Prostate gland (tissue), 2 donors: Measurements from ENCODE around the gene EEF1A2.

Experiments used
- POLR2A ChIP-seq: fragments of 450-650 bp; IDR thresholded peaks from one replicate; pipeline ENCODE4 v1.6.1; 2016; ENCODE audit warnings: antibody characterized with exemption, mild to moderate bottlenecking
- POLR2AphosphoS5 ChIP-seq: sonication (generic); formaldehyde crosslinking; IDR thresholded peaks from one replicate; pipeline ENCODE4 v1.6.1; 2017; ENCODE audit warnings: antibody characterized with exemption
- TF ChIP-seq, protein P1 (sequence below), 4 experiments: fragments of 200-600 bp in 2 of 4; fragments of 450-650 bp in 2 of 4; sonication (generic) in 2 of 4; IDR thresholded peaks; 1 replicate in 3 of 4; 2 replicates in 1 of 4; pipeline ENCODE4 v1.5.1; 2016 to 2019; ENCODE audit warnings: antibody characterized with exemption in 4 of 4, mild to moderate bottlenecking in 2 of 4, moderate library complexity in 2 of 4

GRCh38 chr20:63539092-63539430 lies 40.2 kb upstream of the EEF1A2 start:
- no peak for TF ChIP-seq POLR2A
- TF ChIP-seq, protein P1, sequence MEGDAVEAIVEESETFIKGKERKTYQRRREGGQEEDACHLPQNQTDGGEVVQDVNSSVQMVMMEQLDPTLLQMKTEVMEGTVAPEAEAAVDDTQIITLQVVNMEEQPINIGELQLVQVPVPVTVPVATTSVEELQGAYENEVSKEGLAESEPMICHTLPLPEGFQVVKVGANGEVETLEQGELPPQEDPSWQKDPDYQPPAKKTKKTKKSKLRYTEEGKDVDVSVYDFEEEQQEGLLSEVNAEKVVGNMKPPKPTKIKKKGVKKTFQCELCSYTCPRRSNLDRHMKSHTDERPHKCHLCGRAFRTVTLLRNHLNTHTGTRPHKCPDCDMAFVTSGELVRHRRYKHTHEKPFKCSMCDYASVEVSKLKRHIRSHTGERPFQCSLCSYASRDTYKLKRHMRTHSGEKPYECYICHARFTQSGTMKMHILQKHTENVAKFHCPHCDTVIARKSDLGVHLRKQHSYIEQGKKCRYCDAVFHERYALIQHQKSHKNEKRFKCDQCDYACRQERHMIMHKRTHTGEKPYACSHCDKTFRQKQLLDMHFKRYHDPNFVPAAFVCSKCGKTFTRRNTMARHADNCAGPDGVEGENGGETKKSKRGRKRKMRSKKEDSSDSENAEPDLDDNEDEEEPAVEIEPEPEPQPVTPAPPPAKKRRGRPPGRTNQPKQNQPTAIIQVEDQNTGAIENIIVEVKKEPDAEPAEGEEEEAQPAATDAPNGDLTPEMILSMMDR (IDR thresholded peaks at IDR 0.05) = no peak
- no peak for TF ChIP-seq POLR2AphosphoS5
